ENCODE measurements around the gene SLC25A13.

SLC25A13 gene

GRCh38 chr7:96285579-96285978 is 36.3 kb downstream of the SLC25A13 start:
- no peak for ATAC-seq
- TF ChIP-seq ZNF70 (CRISPR knock-in tag; IDR thresholded peaks at IDR 0.05): no peak

- ATAC-seq: no peak
- no peak for TF ChIP-seq CSDC2 (CRISPR knock-in tag; IDR thresholded peaks at IDR 0.05)
- TF ChIP-seq GLIS3 (CRISPR knock-in tag; IDR thresholded peaks at IDR 0.05): no peak
- TF ChIP-seq PPARA (CRISPR knock-in tag; IDR thresholded peaks at IDR 0.05; ENCODE audit: borderline replicate concordance): no peak
- no peak for TF ChIP-seq TCF4 (CRISPR knock-in tag; IDR thresholded peaks at IDR 0.05; ENCODE audit: borderline replicate concordance)
- no peak for TF ChIP-seq CSRNP3 (CRISPR knock-in tag; IDR thresholded peaks at IDR 0.05)
- TF ChIP-seq SNAI2 (CRISPR knock-in tag; IDR thresholded peaks at IDR 0.05): no peak
- TF ChIP-seq ARNTL (CRISPR knock-in tag; IDR thresholded peaks at IDR 0.05; ENCODE audit: borderline replicate concordance, low read depth): no peak
- no peak for TF ChIP-seq PATZ1 (CRISPR knock-in tag; IDR thresholded peaks at IDR 0.05; ENCODE audit: borderline replicate concordance)
- TF ChIP-seq ESRRG (CRISPR knock-in tag; IDR thresholded peaks at IDR 0.05): no peak
- no peak for TF ChIP-seq ZFP3 (CRISPR knock-in tag; IDR thresholded peaks at IDR 0.05)
- TF ChIP-seq TSHZ2 (CRISPR knock-in tag; IDR thresholded peaks at IDR 0.05): no peak
- TF ChIP-seq ZC3H10 (CRISPR knock-in tag; IDR thresholded peaks at IDR 0.05): no peak
Measured at GRCh38 chr7:96284835-96285234, 37.1 kb downstream of the SLC25A13 start.

GRCh38 chr7:96284240-96284639 is 37.7 kb downstream of the SLC25A13 start:
- TF ChIP-seq CREB5 (CRISPR knock-in tag; IDR thresholded peaks at IDR 0.05; ENCODE audit: low read depth): no peak
- no peak for TF ChIP-seq ZNF8 (CRISPR knock-in tag; IDR thresholded peaks at IDR 0.05)
- no peak for TF ChIP-seq TSHZ2 (CRISPR knock-in tag; IDR thresholded peaks at IDR 0.05)
- TF ChIP-seq CSDC2 (CRISPR knock-in tag; IDR thresholded peaks at IDR 0.05): no peak
- TF ChIP-seq ISL1 (CRISPR knock-in tag; IDR thresholded peaks at IDR 0.05): no peak
- no peak for TF ChIP-seq ZC3H10 (CRISPR knock-in tag; IDR thresholded peaks at IDR 0.05)
- no peak for TF ChIP-seq BACH2 (CRISPR knock-in tag; IDR thresholded peaks at IDR 0.05; ENCODE audit: borderline replicate concordance)
- no peak for TF ChIP-seq ZFP3 (CRISPR knock-in tag; IDR thresholded peaks at IDR 0.05)
- TF ChIP-seq CSRNP3 (CRISPR knock-in tag; IDR thresholded peaks at IDR 0.05): no peak
- TF ChIP-seq RARB (CRISPR knock-in tag; IDR thresholded peaks at IDR 0.05): no peak
- TF ChIP-seq ZNF70 (CRISPR knock-in tag; IDR thresholded peaks at IDR 0.05): no peak
- TF ChIP-seq PATZ1 (CRISPR knock-in tag; IDR thresholded peaks at IDR 0.05; ENCODE audit: borderline replicate concordance): no peak
- no peak for TF ChIP-seq TOX (CRISPR knock-in tag; IDR thresholded peaks at IDR 0.05; ENCODE audit: borderline replicate concordance)
- TF ChIP-seq GLIS3 (CRISPR knock-in tag; IDR thresholded peaks at IDR 0.05): no peak
- no peak for TF ChIP-seq ZNF565 (CRISPR knock-in tag; conservative IDR thresholded peaks at IDR 0.05; ENCODE audit: low read depth)
- ATAC-seq: no peak

Data from SK-N-SH treated with all-trans-retinoic acid at 6 μM for 48 hours (cell line).